ENCODE measurements around the gene PAQR4.

Gene PAQR4

GRCh38 chr16:2950773-2951172 is 18.4 kb upstream of the PAQR4 start:
- Histone ChIP-seq H3K36me3 (replicated peaks; ENCODE audit: low read depth, low read length) (peaks cover 2% of the 10 kb centered on the region), H3K4me1 (ENCODE audit: low read length) (peaks cover 20% of the 10 kb centered on the region), H3K4me3 (ENCODE audit: low read length) (no peak overlapping the region), H2AFZ (ENCODE audit: low read depth, low read length) (no peak overlapping the region), H3K9me3 (ENCODE audit: insufficient read depth, low read length) (no peaks in the 10 kb centered on the region), H3K9ac (ENCODE audit: low read length) (no peak overlapping the region), H3K27ac (ENCODE audit: low read length) (no peak overlapping the region), H3K4me2 (ENCODE audit: low read length) (no peak overlapping the region), H3K79me2 (ENCODE audit: low read length) (no peaks in the 10 kb centered on the region), H4K20me1 (ENCODE audit: insufficient read depth, low read length) (no peaks in the 10 kb centered on the region), H3K27me3 (ENCODE audit: low read depth, low read length) (peaks cover 3% of the 10 kb centered on the region; the same call in 1 of the 2 replicates)
- TF ChIP-seq EZH2phosphoT487 (IDR thresholded peaks at IDR 0.05; ENCODE audit: low read depth) (no peak), CTCF (IDR thresholded peaks at IDR 0.05; ENCODE audit: low read depth, low read length) (no peak)

- no peaks in the 10 kb centered on the region for H3K9me3 ChIP-seq (ENCODE audit: insufficient read depth, low read length)
- H3K27me3 ChIP-seq (ENCODE audit: low read depth, low read length), result peaks cover 3% of the 10 kb centered on the region; the same call in 1 of the 2 replicates
- no peak overlapping the region for H3K4me2 ChIP-seq (ENCODE audit: low read length)
- TF ChIP-seq EZH2phosphoT487 (IDR thresholded peaks at IDR 0.05; ENCODE audit: low read depth) (no peak), CTCF (IDR thresholded peaks at IDR 0.05; ENCODE audit: low read depth, low read length) (no peak)
- no peaks in the 10 kb centered on the region for H3K36me3 ChIP-seq (replicated peaks; ENCODE audit: low read depth, low read length)
- no peaks in the 10 kb centered on the region for H4K20me1 ChIP-seq (ENCODE audit: insufficient read depth, low read length)
- H3K27ac ChIP-seq (ENCODE audit: low read length), result no peak overlapping the region
- H3K79me2 ChIP-seq (ENCODE audit: low read length), result no peaks in the 10 kb centered on the region
- no peak overlapping the region for H2AFZ ChIP-seq (ENCODE audit: low read depth, low read length)
- H3K4me3 ChIP-seq (ENCODE audit: low read length), result no peak overlapping the region
- peaks cover 32% of the 10 kb centered on the region for H3K4me1 ChIP-seq (ENCODE audit: low read length)
- no peak overlapping the region for H3K9ac ChIP-seq (ENCODE audit: low read length)
Measured at GRCh38 chr16:2952679-2953078, 16.5 kb upstream of the PAQR4 start.

- peak overlapping the region; percentile 39 for H3K4me2 ChIP-seq (ENCODE audit: low read length)
- H4K20me1 ChIP-seq (ENCODE audit: insufficient read depth, low read length), result no peaks in the 10 kb centered on the region
- H3K4me1 ChIP-seq (ENCODE audit: low read length), result peaks cover 36% of the 10 kb centered on the region
- H2AFZ ChIP-seq (ENCODE audit: low read depth, low read length), result no peak overlapping the region
- H3K9ac ChIP-seq (ENCODE audit: low read length), result no peak overlapping the region
- H3K27me3 ChIP-seq (ENCODE audit: low read depth, low read length), result peaks cover 3% of the 10 kb centered on the region; the same call in 1 of the 2 replicates
- no peak for TF ChIP-seq CTCF (IDR thresholded peaks at IDR 0.05; ENCODE audit: low read depth, low read length)
- no peak overlapping the region for H3K4me3 ChIP-seq (ENCODE audit: low read length)
- no peaks in the 10 kb centered on the region for H3K36me3 ChIP-seq (replicated peaks; ENCODE audit: low read depth, low read length)
- no peaks in the 10 kb centered on the region for H3K9me3 ChIP-seq (ENCODE audit: insufficient read depth, low read length)
- no peaks in the 10 kb centered on the region for H3K79me2 ChIP-seq (ENCODE audit: low read length)
- H3K27ac ChIP-seq (ENCODE audit: low read length), result no peak overlapping the region
Measured at GRCh38 chr16:2953706-2954627, 15.2 kb upstream of the PAQR4 start.

- peaks cover 3% of the 10 kb centered on the region; the same call in 1 of the 2 replicates for H3K27me3 ChIP-seq (ENCODE audit: low read depth, low read length)
- no peaks in the 10 kb centered on the region for H4K20me1 ChIP-seq (ENCODE audit: insufficient read depth, low read length)
- H3K4me1 ChIP-seq (ENCODE audit: low read length), result peaks cover 44% of the 10 kb centered on the region
- H3K79me2 ChIP-seq (ENCODE audit: low read length), result no peaks in the 10 kb centered on the region
- TF ChIP-seq CTCF (IDR thresholded peaks at IDR 0.05; ENCODE audit: low read depth, low read length) (no peak), EZH2phosphoT487 (IDR thresholded peaks at IDR 0.05; ENCODE audit: low read depth) (no peak)
- H3K4me3 ChIP-seq (ENCODE audit: low read length), result no peak overlapping the region
- no peak overlapping the region for H3K27ac ChIP-seq (ENCODE audit: low read length)
- no peaks in the 10 kb centered on the region for H3K36me3 ChIP-seq (replicated peaks; ENCODE audit: low read depth, low read length)
- H2AFZ ChIP-seq (ENCODE audit: low read depth, low read length), result no peak overlapping the region
- H3K9me3 ChIP-seq (ENCODE audit: insufficient read depth, low read length), result no peaks in the 10 kb centered on the region
- H3K4me2 ChIP-seq (ENCODE audit: low read length), result peak overlapping the region; percentile 39
- no peak overlapping the region for H3K9ac ChIP-seq (ENCODE audit: low read length)
Measured at GRCh38 chr16:2954656-2955381, 14.3 kb upstream of the PAQR4 start.

Data from OCI-LY3 (cell line).